ENCODE data around the gene DOCK9. TPM values are rescaled to one million over a fixed set of nuclear protein-coding genes. Genes with fewer than 3 reads are reported as not detected.

Gene DOCK9
- total RNA-seq, 1 experiment from 2014 or later = 2.1 TPM

GRCh38 chr13:98892077-98892476 lies 85.8 kb downstream of the DOCK9 start:
- Histone ChIP-seq H3K4me3 (no peak overlapping the region), H3K27me3 (no peaks in the 10 kb centered on the region), H3K36me3 (no peaks in the 10 kb centered on the region), H3K9me3 (no peaks in the 10 kb centered on the region)
- DNase-seq = no peak

GRCh38 chr13:98890925-98891324 lies 86.9 kb downstream of the DOCK9 start:
- Histone ChIP-seq H3K27me3 (no peaks in the 10 kb centered on the region), H3K4me3 (no peak overlapping the region), H3K9me3 (no peaks in the 10 kb centered on the region), H3K36me3 (no peaks in the 10 kb centered on the region)
- DNase-seq = no peak

GRCh38 chr13:98890186-98890585 lies 87.7 kb downstream of the DOCK9 start:
- H3K27me3 ChIP-seq = no peaks in the 10 kb centered on the region
- no peak overlapping the region for H3K4me3 ChIP-seq
- no peaks in the 10 kb centered on the region for H3K9me3 ChIP-seq
- no peaks in the 10 kb centered on the region for H3K36me3 ChIP-seq
- peak; percentile 30 for DNase-seq

GRCh38 chr13:98889419-98890085 lies 88.3 kb downstream of the DOCK9 start:
- H3K36me3 ChIP-seq = no peaks in the 10 kb centered on the region
- H3K9me3 ChIP-seq = no peaks in the 10 kb centered on the region
- no peak overlapping the region for H3K4me3 ChIP-seq
- no peaks in the 10 kb centered on the region for H3K27me3 ChIP-seq
- DNase-seq = no peak

- H3K27me3 ChIP-seq = no peaks in the 10 kb centered on the region
- no peak overlapping the region for H3K4me3 ChIP-seq
- H3K36me3 ChIP-seq = no peaks in the 10 kb centered on the region
- H3K9me3 ChIP-seq = no peaks in the 10 kb centered on the region
- DNase-seq = no peak
Measured at GRCh38 chr13:98888890-98889279, 89.0 kb downstream of the DOCK9 start.

GRCh38 chr13:98888222-98888889 lies 89.5 kb downstream of the DOCK9 start:
- H3K36me3 ChIP-seq = no peaks in the 10 kb centered on the region
- no peak for DNase-seq
- H3K4me3 ChIP-seq = no peak overlapping the region

GRCh38 chr13:98886587-98887230 lies 91.2 kb downstream of the DOCK9 start:
- Histone ChIP-seq H3K4me3 (no peak overlapping the region), H3K27me3 (no peaks in the 10 kb centered on the region), H3K36me3 (no peaks in the 10 kb centered on the region), H3K9me3 (no peaks in the 10 kb centered on the region)
- no peak for DNase-seq

More at GRCh38 chr13:98888222-98888889, 89.5 kb downstream of the DOCK9 start:
- Histone ChIP-seq H3K27me3 (no peaks in the 10 kb centered on the region), H3K9me3 (no peaks in the 10 kb centered on the region)

GRCh38 chr13:98885600-98885999 lies 92.3 kb downstream of the DOCK9 start:
- Histone ChIP-seq H3K36me3 (no peaks in the 10 kb centered on the region), H3K27me3 (no peaks in the 10 kb centered on the region), H3K4me3 (no peak overlapping the region), H3K9me3 (no peaks in the 10 kb centered on the region)
- no peak for DNase-seq

- no peaks in the 10 kb centered on the region for H3K27me3 ChIP-seq
- H3K9me3 ChIP-seq = no peaks in the 10 kb centered on the region
- no peaks in the 10 kb centered on the region for H3K36me3 ChIP-seq
- no peak overlapping the region for H3K4me3 ChIP-seq
- no peak for DNase-seq
Measured at GRCh38 chr13:98883998-98884397, 93.9 kb downstream of the DOCK9 start.

GRCh38 chr13:98881390-98881789 lies 96.5 kb downstream of the DOCK9 start:
- no peaks in the 10 kb centered on the region for H3K9me3 ChIP-seq
- no peak for DNase-seq
- H3K27me3 ChIP-seq = no peaks in the 10 kb centered on the region
- H3K36me3 ChIP-seq = no peaks in the 10 kb centered on the region
- no peak overlapping the region for H3K4me3 ChIP-seq

- Histone ChIP-seq H3K9me3 (no peaks in the 10 kb centered on the region), H3K27me3 (no peaks in the 10 kb centered on the region), H3K4me3 (no peak overlapping the region), H3K36me3 (no peaks in the 10 kb centered on the region)
- no peak for DNase-seq
Measured at GRCh38 chr13:98880677-98881076, 97.2 kb downstream of the DOCK9 start.

- no peak overlapping the region for H3K4me3 ChIP-seq
- no peaks in the 10 kb centered on the region for H3K27me3 ChIP-seq
- H3K36me3 ChIP-seq = no peaks in the 10 kb centered on the region
- H3K9me3 ChIP-seq = no peaks in the 10 kb centered on the region
- no peak for DNase-seq
Measured at GRCh38 chr13:98879957-98880356, 97.9 kb downstream of the DOCK9 start.

GRCh38 chr13:98879127-98879520 lies 98.7 kb downstream of the DOCK9 start:
- Histone ChIP-seq H3K27me3 (no peaks in the 10 kb centered on the region), H3K36me3 (no peaks in the 10 kb centered on the region), H3K4me3 (no peak overlapping the region), H3K9me3 (no peaks in the 10 kb centered on the region)
- no peak for DNase-seq

GRCh38 chr13:98878486-98879126 lies 99.3 kb downstream of the DOCK9 start:
- no peak for DNase-seq
- Histone ChIP-seq H3K36me3 (no peaks in the 10 kb centered on the region), H3K9me3 (no peaks in the 10 kb centered on the region), H3K27me3 (no peaks in the 10 kb centered on the region), H3K4me3 (no peak overlapping the region)

GRCh38 chr13:98877936-98878335 lies 99.9 kb downstream of the DOCK9 start:
- no peaks in the 10 kb centered on the region for H3K27me3 ChIP-seq
- no peak for DNase-seq
- no peaks in the 10 kb centered on the region for H3K36me3 ChIP-seq
- no peak overlapping the region for H3K4me3 ChIP-seq
- H3K9me3 ChIP-seq = no peaks in the 10 kb centered on the region

- no peaks in the 10 kb centered on the region for H3K27me3 ChIP-seq
- H3K36me3 ChIP-seq = no peaks in the 10 kb centered on the region
- no peak for DNase-seq
- no peaks in the 10 kb centered on the region for H3K9me3 ChIP-seq
- H3K4me3 ChIP-seq = no peak overlapping the region
Measured at GRCh38 chr13:98877466-98877865, 100.4 kb downstream of the DOCK9 start.

- Histone ChIP-seq H3K27me3 (no peaks in the 10 kb centered on the region), H3K36me3 (no peaks in the 10 kb centered on the region), H3K9me3 (no peaks in the 10 kb centered on the region), H3K4me3 (no peak overlapping the region)
- no peak for DNase-seq
Measured at GRCh38 chr13:98875146-98875729, 102.6 kb downstream of the DOCK9 start.

Data from MG63 (cell line).